Iris pigment epithelial cell (primary cell): Measurements from ENCODE around the gene CALCR.

Experiments used
- DNase-seq: peaks from one replicate; pipeline ENCODE4 v3.0.0-alpha.2; 2011; ENCODE audit warnings: low read depth

CALCR gene

DNA sequence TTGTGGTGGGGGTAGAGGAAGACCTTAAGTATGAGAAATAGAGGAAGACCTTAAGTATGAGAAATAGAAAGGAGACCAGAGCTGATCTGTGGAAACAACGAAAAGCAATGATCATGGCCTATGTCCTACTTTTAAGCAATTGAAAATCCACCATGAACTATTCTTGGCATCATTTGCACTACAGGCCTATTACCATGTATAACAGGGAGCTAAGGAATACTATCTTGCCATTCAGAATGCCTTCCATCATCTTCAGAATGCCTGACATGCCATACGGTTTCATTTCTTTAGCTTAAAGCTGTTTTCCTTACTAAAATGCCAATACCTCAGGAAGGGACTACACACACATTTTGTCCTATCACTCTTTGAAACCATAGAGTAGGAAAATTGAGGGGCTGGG, 127.0 kb downstream of the CALCR start:
- DNase-seq, result no peak

DNA sequence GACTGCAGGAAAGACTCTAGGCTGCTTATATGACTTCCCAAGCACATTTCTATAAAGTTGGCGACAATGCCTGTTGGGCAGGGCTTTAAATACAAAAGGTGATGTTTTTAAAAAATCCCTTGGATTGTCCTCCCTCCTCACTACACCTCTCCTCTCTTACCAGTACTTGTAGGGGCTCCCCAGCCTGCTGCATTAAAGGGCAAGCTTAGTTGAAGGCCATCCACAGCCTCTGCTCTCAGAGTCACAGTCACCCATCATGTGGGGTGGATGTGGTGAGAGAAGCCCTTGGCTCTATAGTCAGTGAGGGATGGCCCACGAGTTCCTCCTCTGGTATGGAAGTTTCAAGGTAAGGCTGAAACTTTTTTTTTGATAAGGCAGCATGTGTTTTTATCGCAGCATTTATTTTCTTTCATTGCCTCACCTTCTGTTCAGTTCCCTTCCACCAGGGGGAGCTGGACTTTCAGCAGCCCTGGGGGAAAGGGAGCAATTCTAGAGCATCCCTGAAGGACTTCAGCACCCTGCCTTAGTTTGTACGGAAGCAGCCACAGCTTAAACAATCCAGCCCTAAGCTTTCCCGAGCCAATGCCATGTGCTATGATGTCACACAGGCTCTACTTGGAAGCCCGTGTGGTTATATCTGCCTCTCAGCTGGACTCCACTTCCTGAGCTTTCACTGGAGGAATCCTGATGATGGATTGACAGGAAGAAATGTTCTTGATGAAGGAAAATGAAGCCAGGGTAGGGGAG, 131.9 kb downstream of the CALCR start:
- DNase-seq, result peak; percentile 43

GRCh38 chr7:93435791-93436190, 138.7 kb downstream of the CALCR start:
- no peak for DNase-seq

DNA sequence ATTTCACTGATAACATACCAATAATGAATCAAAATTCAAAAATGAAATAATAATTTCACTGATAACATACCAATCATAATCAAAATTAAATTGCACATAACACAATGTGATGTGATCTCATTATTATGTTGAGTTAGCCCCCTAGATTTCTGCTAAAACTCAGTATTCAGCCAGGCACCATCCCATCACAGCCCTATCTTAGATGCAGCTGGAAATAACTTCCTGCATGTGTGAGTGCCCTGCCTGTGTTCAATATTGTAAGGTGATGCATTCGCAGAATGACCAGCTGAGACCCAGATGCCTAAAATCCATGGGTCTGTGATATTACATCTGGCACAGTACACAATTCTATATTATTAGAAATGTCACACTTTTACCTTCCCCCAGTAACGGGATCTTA, 142.4 kb downstream of the CALCR start:
- DNase-seq, result no peak

DNA sequence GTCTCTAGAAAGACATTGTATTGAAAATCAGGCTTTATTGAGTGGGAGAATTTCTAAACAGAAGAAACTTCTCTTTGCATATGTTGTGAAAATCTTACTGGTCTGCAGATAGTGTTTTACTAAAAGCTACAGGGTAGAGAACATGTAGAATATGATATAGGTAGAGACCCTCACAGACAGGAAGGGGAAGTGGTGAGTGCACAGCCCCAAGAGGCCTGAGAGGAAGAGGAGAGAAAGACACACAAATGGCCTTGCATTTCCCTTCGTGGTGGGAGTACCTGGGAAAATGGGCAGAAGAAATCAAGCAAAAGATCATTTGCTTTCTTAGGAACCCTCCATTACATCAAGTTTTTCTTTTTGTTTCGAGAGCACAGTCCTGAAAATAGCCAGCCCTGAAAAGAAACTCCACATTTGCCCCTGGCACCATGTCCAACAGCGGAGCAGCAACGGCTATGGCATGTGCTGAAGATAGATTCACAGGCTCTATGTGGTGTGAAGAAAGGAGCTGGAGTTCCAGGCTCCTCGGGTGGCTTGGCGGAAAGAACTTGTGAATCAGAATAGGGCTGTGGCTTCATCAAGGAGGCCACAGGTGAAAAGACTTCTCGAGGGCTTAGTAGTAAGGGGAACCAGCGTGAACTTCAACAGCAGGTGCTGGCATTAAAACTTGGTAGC, 143.5 kb downstream of the CALCR start:
- DNase-seq, result no peak

DNA sequence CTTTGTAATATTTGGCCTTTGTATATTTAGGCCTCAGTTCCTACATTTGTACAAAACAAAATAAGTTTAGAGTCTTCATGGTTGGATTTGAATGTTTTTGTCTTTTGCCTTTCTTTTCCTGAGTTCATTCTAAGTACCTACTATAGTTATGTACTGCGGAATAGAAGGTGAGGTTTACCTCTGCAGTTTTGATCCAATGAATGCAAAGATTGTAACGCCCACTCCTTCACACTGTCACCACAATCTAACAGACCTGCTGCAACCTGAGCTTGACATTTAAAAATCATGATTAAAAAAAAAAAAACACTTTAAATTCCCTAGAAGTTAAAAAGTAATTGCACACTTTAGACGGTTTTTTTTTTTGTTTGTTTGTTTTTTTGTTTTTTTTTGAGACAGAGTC, 145.0 kb downstream of the CALCR start:
- no peak for DNase-seq

GRCh38 chr7:93427107-93427506, 147.4 kb downstream of the CALCR start:
- no peak for DNase-seq

DNA sequence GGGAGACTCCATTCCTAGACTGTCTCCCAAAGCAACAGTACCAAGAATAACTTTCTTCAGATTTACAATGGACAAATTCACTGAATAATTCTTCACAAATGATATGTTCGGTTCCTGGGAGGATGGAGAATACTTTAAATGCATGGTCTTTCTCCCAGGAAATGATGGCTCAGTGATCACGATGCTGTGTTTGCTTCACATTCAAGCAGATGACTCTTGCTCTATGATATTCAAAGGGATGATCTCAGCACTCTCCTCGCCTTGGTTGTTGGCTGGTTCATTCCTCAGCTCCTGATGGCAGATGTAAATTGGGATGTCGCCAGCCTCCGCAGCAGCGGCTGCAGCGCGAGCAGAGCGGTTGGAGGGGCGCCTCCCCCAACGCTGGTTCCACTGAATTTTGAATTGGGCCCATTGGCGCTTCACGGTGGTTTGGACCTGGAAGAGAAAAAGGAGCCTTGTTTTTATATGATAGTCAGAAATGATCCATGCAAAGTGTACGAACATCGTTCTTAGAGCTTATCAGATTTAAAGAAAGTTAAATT, 148.3 kb downstream of the CALCR start:
- DNase-seq, result no peak

DNA sequence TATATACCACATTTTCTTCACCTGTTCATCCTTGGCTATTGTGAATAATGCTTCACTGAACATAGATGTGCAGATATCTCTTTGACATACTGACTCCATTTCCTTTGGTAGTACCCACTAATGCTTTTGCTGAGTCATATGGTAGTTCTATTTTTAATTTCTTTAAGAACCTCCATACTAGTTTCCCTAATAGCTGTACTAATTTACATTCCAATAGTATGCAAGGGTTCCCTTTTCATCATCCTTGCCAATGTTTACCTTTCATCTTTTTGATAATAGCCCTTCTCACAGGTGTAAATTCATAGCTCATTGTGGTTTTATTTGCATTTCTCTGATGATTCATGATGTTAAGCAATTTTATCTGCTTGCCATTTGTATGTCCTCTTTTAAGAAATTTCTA, 159.9 kb downstream of the CALCR start:
- DNase-seq, result no peak

GRCh38 chr7:93409324-93409723, 165.2 kb downstream of the CALCR start:
- DNase-seq, result no peak

DNA sequence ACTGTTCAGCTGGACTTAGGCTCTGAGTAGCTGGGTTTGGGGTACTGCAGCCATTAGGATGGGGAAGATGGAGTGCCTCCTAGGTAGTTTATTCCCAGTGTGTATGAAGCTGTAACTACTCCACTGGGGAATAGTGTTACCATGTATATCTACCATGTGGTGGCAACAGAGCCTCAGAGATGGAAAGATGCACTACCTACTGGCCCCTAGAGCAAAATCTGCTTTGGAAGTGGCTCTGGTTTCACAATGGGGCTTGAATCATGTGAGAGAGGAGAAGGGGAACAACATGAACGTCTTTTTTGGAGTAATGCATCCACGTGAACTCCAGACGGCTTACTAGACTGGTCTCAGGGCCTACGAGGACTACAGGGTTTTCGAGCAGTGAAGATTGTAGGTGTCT, 167.3 kb downstream of the CALCR start:
- no peak for DNase-seq

- no peak for DNase-seq
Observed at GRCh38 chr7:93402944-93403343, 171.6 kb downstream of the CALCR start.

- DNase-seq, result no peak
Observed at GRCh38 chr7:93399642-93400041, 174.9 kb downstream of the CALCR start.

DNA sequence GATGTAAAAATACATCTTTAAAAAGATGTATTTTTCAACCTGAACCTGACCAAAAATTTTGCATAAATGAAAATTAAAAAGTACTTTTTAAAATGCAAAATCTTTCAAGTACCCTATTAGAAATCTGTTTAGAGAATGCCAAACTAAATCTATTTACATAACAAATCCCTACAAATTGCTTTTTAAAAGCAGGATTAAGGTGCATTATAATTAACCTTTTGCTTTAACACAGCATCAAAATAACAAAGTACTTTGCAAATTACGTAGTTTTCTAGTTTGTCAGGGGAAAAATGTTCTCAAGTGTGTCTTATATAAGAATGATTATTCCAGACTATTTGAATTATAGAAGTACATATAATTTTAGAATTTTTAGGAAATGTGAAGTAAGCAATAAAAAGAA, 181.5 kb downstream of the CALCR start:
- DNase-seq, result no peak

- DNase-seq, result no peak
Observed at GRCh38 chr7:93390660-93391059, 183.9 kb downstream of the CALCR start.

GRCh38 chr7:93382362-93382761, 192.2 kb downstream of the CALCR start:
- no peak for DNase-seq

DNA sequence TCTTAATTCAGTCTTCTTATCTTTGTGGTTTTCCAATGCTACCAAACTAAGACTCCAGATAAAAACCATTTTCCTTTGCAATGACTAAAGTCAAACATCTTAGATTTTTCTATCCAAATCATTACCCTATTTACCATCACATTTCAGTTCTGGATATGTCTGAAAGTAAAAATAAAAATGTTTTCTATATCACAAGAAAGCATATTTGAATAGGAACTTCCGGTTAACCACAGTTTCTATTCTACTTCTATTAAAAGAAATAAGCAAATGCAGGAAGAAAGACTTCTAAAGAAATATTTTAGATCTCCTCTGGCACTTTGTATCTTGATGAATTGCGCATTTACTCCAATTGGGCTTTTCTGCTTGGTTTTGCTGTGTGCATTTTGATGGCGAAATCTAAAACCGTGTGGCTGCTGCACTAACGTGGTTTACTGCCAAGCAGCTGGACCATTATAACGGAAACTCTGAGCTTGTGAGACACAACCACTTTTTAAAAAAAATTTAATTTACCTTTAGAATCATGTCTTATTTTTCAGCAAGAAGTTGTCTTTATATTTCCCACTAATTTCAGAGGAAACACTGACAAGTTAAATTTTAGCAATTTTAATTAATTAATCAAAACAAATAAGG, 196.3 kb downstream of the CALCR start:
- no peak for DNase-seq

GRCh38 chr7:93375603-93376002, 198.9 kb downstream of the CALCR start:
- DNase-seq, result no peak
